GM12874 (cell line): ENCODE results near the gene VAX1.

Experiments
- CTCF ChIP-seq: IDR thresholded peaks from 2 replicates; pipeline ENCODE4 v1.5.1; 2011; ENCODE audit warnings: low read depth, mild to moderate bottlenecking, control low read depth, low read length, moderate library complexity; ENCODE audit not compliant: insufficient read depth

VAX1 gene

DNA sequence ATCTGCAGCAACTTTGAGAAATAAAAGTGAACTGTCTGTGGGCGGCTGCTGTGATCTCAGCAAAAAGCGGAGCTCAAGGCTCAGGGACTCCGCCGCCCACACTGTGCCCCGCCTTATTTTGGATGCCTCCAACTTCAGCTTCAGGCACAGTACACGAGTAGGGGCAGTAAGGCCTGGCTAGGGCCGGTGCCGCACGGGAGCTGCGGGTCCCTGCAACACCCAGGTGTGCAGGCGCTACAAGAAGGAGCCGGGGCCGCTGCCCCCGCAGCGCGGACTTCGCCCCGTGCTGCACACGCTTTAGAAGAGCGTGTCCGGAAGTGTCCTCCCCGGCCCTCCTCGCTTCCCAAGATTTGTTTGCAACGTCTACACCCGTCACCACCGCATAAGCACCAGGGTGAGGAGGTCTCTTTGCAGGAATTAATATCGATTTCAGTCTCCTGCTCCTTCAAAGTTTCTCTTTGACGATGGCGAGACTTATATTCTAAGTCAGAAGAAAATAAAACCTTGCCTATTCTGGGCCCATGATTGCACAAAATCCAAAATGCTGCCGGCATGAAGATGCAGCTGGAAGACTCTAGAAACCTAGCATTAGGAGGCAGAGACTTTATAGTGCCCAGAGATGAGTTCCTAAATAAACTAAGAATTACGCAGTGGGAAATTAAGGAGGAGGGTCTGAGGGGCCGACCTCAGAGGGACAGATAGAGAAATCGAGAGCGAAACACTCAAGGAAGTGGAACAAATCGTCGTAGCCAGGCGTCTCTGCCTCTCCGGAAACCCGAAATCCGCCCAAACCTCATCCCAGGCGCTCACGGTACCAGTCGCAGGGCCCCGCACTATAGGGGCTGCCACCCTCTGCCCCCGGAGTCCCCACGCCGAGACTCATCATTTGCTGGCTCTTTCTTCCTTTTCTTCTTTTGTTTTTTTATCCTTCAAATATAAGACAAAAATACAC, 6.4 kb downstream of the VAX1 start:
- TF ChIP-seq CTCF, result no peak

- no peak for TF ChIP-seq CTCF
Observed at GRCh38 chr10:117130862-117131375, 7.2 kb downstream of the VAX1 start.

DNA sequence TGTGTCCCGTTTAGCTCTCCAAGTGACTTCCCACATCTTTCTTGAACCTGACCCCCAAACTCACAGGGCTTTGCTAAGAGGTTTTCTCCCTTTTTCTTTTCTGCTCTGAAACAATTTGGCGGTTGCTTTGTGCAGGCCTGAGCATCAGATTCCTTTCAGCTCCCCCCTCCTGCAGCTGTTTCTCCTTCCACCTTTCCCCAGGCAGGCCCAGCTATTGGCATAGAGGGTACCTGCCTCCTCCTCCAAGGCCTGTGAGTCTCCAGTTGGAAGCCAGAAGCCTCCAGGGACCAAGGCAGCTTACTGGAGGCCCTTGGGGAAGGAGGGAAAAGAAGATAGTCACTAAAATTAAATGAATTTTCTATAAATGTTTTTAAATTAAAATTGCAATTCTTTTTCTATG, 7.7 kb downstream of the VAX1 start:
- TF ChIP-seq CTCF, result no peak

DNA sequence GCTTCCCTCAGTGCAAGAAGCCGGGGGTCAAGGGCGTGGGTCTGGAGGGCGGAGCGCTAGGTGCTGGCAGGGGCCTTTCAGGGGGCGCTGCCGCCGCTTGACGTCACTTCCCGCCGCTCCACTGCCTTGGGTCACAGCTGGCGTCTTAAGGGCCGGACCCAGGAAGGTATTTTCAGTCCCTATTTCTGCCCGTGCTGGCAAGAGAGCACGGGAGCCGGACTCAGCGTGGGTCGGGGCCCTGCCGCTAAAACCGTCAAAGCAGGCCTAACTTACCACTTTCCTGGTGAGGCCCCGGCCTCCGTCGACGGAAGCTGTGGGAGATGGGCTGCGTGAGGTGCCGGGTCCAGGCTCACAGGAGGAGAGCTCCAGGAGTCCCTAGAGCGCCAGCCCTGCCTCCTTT, 12.0 kb downstream of the VAX1 start:
- no peak for TF ChIP-seq CTCF

- TF ChIP-seq CTCF, result 0 out of 2 replicates have a peak, but pooled peaks have one; percentile 11
Observed at GRCh38 chr10:117112220-117112619, 25.9 kb downstream of the VAX1 start.

DNA sequence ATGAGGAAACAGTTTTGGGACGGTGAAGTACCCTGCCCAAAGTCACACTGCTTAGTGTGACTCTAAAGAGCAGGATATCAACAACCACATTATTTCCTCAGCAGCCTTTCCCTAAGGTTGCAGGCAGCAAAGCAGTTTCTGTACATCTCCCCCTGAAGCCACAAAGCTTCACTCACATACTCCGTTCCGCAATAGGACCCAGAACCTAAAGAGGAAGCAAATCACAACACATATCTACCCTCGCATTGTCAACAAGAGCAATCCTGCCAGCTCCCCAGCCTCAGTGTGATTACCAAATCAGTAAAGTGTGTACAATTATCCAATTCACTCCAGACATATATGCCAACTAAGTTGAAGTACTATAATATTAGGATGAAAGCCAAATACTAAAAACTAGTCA, 30.8 kb downstream of the VAX1 start:
- TF ChIP-seq CTCF, result no peak

- no peak for TF ChIP-seq CTCF
Observed at GRCh38 chr10:117096599-117097201, 41.4 kb downstream of the VAX1 start.
